Large intestine (tissue), 3 donors: ENCODE results near the gene TIAM1. TPM values are rescaled to one million over a fixed set of nuclear protein-coding genes. Genes with fewer than 3 reads are reported as not detected.

Experiments used
- DNase-seq, 2 donors: peaks; one replicate each; pipeline versions ENCODE4 v3.0.0 to v3.0.0-alpha.2; 2013
- H3K27ac ChIP-seq: one replicate; pipeline ENCODE4 v1.5.1; 2013; ENCODE audit warnings: low read length
- H3K27me3 ChIP-seq: 2 replicates; pipeline ENCODE4 v1.6.1; 2013; ENCODE audit warnings: low read length; ENCODE audit not compliant: control insufficient read depth, insufficient read depth
- H3K36me3 ChIP-seq: 2 replicates; pipeline ENCODE4 v1.6.1; 2013; ENCODE audit warnings: low read length; ENCODE audit not compliant: control insufficient read depth, insufficient read depth
- H3K4me1 ChIP-seq: one replicate; pipeline ENCODE4 v1.6.1; 2013; ENCODE audit warnings: low read length; ENCODE audit not compliant: control insufficient read depth, insufficient read depth
- H3K4me3 ChIP-seq: one replicate; pipeline ENCODE4 v1.5.1; 2013; ENCODE audit warnings: low read length
- H3K9me3 ChIP-seq: one replicate; pipeline ENCODE4 v1.6.1; 2013; ENCODE audit warnings: mild to moderate bottlenecking, low read depth, low read length, moderate library complexity; ENCODE audit not compliant: control insufficient read depth
- WGBS: methylation state at CpG from one replicate; pipeline ENCODE4 v1.1.5; 2013; ENCODE audit warnings: low lambda C conversion rate; ENCODE audit not compliant: insufficient coverage; 5-methylcytosine and 5-hydroxymethylcytosine counted together
- polyA plus RNA-seq: library from polyadenylated mRNA; unstranded; fragments of 120-200 nt; gene quantifications from one replicate; pipeline ENCODE4 v1.2.1, GENCODE V29; 2013

The TIAM1 gene
- polyA plus RNA-seq, 1 donor, result 6.3 TPM

DNA sequence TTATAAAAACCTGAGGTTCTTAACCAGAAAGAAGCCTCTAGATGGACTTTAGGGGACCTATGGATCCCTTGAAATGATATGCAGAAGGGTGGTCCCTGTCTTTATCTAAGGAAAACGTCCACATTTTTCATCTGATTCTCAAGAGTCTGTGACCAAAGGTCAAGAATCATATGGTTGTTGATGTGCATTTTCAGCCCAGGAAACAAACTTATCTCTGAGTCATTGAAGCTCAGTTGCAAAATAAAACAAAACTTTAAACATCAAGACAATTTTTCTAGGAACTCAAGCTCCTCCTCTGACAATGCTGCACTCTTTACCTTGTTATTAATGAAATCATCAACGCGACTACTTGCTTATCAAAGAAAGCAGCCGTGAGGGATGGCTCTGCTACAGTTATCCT is 83.3 kb downstream of the TIAM1 start:
- no peak for DNase-seq
- no peaks in the 10 kb centered on the region for H3K27me3 ChIP-seq
- no peak overlapping the region for H3K4me3 ChIP-seq
- no peaks in the 10 kb centered on the region for H3K36me3 ChIP-seq
- no peaks in the 10 kb centered on the region for H3K9me3 ChIP-seq
- no peak overlapping the region for H3K27ac ChIP-seq
- no peaks in the 10 kb centered on the region for H3K4me1 ChIP-seq
- 17% methylated on average over 2 of the region's 4 CpGs for WGBS

DNA sequence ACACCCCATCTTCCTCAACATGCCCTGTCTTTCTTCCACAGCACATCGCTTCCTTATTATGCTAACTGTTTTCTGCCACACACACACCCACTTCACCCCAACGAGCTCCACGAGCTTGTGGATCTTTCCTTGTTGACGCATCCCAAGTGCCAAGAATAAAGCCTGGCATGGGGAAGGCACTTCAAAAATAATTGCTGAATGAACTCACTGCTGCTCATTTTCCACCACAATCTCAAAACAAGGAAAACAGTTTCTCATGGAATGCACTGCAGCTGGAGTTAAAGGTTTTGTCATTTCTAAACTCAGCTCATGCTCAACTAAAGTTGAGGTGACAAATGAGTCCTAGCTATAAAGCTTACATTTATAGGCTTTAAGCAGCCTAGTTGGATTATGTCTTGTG is 86.0 kb downstream of the TIAM1 start:
- H3K4me1 ChIP-seq, result no peaks in the 10 kb centered on the region
- DNase-seq, result no peak
- H3K4me3 ChIP-seq, result no peak overlapping the region
- H3K27me3 ChIP-seq, result no peaks in the 10 kb centered on the region
- H3K27ac ChIP-seq, result no peak overlapping the region
- no peaks in the 10 kb centered on the region for H3K36me3 ChIP-seq
- WGBS, result 88% methylated on average over 1 of the region's 4 CpGs
- no peaks in the 10 kb centered on the region for H3K9me3 ChIP-seq

DNA sequence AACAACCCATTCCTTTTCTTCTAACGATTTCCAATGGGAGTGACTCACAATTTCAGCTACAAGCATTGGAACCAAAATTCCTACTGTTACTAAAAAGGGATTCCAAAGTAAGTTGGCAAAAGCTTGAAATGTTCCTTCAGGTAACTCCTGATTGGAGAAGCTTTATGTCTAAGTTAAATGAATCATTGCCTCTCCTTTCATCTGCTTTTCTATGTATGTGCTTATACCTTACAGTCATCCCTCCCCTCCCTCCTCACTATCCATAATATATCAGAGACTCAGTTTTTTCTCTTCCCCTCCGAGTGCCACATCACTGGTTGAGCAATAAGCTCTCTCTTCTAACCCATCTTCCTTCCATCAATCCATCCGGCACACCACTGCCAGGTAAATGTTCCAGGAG is 86.8 kb downstream of the TIAM1 start:
- no peaks in the 10 kb centered on the region for H3K4me1 ChIP-seq
- 67% methylated on average over 2 of the region's 3 CpGs for WGBS
- no peak overlapping the region for H3K4me3 ChIP-seq
- H3K27me3 ChIP-seq, result no peaks in the 10 kb centered on the region
- no peaks in the 10 kb centered on the region for H3K9me3 ChIP-seq
- H3K36me3 ChIP-seq, result no peaks in the 10 kb centered on the region
- no peak overlapping the region for H3K27ac ChIP-seq
- no peak for DNase-seq

DNA sequence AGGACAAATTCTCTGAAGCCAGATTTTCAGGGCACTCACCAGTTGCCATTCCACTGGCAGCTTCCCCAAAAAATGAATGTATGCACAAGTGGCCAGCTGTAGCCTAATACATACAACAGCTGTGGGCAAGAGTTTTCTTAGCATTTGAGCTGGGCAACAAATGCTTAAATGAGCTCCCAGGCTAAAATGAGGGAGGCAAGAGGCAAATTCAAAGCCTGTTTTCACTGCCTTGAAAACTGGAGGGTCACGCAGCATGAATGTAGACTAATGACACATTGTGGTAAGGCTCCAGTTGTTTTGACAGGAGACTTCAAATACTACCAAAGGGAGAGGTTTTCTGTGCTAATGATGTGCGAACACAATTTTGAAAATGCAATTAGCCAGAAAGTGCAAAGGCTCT is 88.2 kb downstream of the TIAM1 start:
- no peaks in the 10 kb centered on the region for H3K36me3 ChIP-seq
- H3K27ac ChIP-seq, result no peak overlapping the region
- WGBS, result no CpG with 5 or more reads among the region's 2 CpGs
- peaks cover 4% of the 10 kb centered on the region for H3K9me3 ChIP-seq
- no peak for DNase-seq
- H3K4me3 ChIP-seq, result no peak overlapping the region
- H3K4me1 ChIP-seq, result no peaks in the 10 kb centered on the region
- H3K27me3 ChIP-seq, result no peaks in the 10 kb centered on the region

DNA sequence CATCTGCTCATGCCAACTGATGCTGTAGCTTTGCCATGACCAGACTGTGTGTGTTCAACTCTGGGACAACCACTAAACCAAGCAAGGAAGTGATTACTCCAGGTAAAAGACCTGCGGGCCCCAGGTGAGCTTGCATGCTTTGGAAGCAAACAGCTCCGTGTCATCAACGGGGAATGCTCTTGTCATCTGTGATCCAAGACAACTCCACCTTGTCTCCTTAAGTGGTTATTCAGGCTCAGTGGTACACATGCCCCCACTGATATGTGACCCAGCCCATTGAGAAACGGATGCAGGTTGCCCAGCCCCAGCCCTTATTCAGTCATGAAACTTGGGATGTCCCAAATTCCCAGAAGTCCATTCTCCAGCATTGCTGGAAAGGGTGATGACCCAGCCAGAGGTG is 89.0 kb downstream of the TIAM1 start:
- H3K27ac ChIP-seq, result no peak overlapping the region
- no peak overlapping the region for H3K4me3 ChIP-seq
- no peaks in the 10 kb centered on the region for H3K27me3 ChIP-seq
- no peaks in the 10 kb centered on the region for H3K36me3 ChIP-seq
- H3K4me1 ChIP-seq, result no peaks in the 10 kb centered on the region
- no CpG with 5 or more reads among the region's 4 CpGs for WGBS
- no peak for DNase-seq
- H3K9me3 ChIP-seq, result peaks cover 4% of the 10 kb centered on the region

DNA sequence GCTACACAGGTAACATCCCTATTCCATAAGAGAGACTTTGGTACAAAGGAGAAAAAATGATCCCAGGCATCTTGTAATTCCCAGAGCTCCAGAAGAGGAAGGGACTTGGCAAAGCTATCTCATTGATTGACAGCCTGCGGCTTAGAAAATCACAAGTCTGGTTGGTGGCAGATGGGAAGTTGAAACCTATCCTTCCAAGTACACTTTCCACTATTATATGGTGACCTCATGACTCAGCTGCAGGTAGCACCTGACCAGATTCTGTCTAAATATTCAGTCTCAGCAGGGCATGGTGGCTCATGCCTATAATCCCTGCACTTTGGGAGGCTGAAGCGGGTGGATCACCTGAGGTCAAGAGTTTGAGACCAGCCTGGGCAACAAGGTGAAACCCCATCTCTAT is 89.9 kb downstream of the TIAM1 start:
- H3K36me3 ChIP-seq, result no peaks in the 10 kb centered on the region
- no peak overlapping the region for H3K27ac ChIP-seq
- H3K9me3 ChIP-seq, result peaks cover 4% of the 10 kb centered on the region
- H3K4me1 ChIP-seq, result no peaks in the 10 kb centered on the region
- no peak overlapping the region for H3K4me3 ChIP-seq
- H3K27me3 ChIP-seq, result no peaks in the 10 kb centered on the region
- WGBS, result no CpG with 5 or more reads among the region's 2 CpGs
- no peak for DNase-seq

DNA sequence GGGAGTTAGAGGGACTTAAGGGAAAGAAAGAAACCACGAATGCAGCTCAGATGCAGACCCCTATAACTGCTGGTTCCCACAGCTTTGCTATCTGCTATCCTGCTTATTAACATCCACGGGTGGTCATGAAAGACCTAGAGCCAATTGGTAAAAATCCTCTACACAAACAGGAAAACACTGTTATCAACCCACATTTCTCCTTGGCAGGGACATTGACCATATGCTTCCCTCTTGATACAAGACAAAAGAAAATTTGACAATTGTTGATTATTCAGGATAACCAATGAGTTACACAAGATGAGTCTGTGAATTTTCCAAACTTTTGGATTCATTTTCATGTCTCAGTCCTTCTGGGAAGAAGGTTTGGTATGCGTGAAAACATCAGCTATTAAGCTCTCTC is 90.4 kb downstream of the TIAM1 start:
- Histone ChIP-seq H3K36me3 (no peaks in the 10 kb centered on the region), H3K27me3 (no peaks in the 10 kb centered on the region), H3K4me3 (no peak overlapping the region), H3K9me3 (peaks cover 4% of the 10 kb centered on the region), H3K4me1 (no peaks in the 10 kb centered on the region), H3K27ac (no peak overlapping the region)
- no peak for DNase-seq
- no CpG with 5 or more reads among the region's 3 CpGs for WGBS

DNA sequence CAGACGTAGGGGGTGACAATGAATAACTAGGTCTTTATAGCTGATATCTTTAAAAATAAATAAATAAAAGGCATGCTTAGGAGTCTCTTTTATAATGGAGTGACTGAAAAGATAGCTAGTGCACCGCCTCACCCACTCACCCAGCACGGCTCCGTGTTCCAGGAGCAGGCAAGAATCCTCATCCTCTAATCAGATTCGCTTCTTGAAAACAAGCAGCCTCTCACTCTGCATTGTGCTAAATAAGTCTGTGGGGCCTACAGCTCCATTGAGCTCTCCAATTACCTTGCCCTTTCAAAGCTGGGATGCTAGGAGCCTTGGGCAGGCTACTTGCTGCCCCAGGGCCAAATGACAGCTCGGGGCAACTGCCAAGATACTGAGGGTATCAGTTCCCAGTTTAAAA is 91.5 kb downstream of the TIAM1 start:
- Histone ChIP-seq H3K27ac (no peak overlapping the region), H3K9me3 (peaks cover 4% of the 10 kb centered on the region), H3K36me3 (no peaks in the 10 kb centered on the region), H3K4me3 (no peak overlapping the region), H3K27me3 (no peaks in the 10 kb centered on the region), H3K4me1 (no peaks in the 10 kb centered on the region)
- DNase-seq, result no peak
- WGBS, result 55% methylated on average over 4 of the region's 6 CpGs

DNA sequence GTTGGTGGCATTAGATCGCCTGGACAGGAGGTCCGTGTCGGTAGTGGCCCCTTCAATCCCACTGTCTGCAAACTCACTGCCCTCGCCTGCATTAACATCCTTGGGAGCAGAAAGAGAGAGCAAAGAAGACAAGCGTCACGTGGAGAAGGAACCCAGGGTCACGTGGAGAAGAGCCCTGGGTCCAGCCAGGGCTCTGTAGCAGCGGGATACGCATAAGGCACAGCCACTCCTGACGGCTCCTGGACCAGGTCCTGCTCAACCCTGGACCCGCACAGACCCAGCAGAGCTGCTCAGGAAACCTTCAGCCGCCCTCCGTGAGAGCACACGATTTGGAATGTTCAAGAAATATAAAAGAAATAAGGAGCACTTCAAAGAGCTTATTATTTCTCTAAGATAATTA is 92.0 kb downstream of the TIAM1 start:
- Histone ChIP-seq H3K36me3 (no peaks in the 10 kb centered on the region), H3K9me3 (peaks cover 4% of the 10 kb centered on the region), H3K4me3 (no peak overlapping the region), H3K27ac (no peak overlapping the region), H3K27me3 (no peaks in the 10 kb centered on the region), H3K4me1 (no peaks in the 10 kb centered on the region)
- DNase-seq, result no peak
- 92% methylated on average over 2 of the region's 14 CpGs for WGBS

DNA sequence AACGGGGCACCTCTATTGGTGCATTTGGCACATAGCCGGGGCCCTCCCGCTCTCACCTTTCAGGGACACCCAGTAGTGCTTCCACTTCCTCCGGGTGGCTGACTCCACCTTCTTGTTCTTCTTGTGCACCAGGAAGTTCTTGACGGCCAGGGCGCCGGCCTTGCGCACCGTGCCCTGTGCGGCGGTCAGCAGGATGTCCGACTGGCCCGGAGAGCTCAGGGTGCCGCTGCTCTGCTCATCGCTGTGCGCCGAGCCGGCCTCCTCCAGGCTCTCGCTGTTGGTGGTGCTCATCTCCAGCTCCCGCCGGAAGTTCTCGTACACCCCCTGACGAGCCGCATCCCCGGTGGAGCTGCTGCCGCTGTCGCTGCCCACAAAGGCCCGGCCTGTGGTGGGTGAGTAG is 92.4 kb downstream of the TIAM1 start:
- Histone ChIP-seq H3K36me3 (no peaks in the 10 kb centered on the region), H3K27ac (no peak overlapping the region), H3K9me3 (peaks cover 4% of the 10 kb centered on the region), H3K4me1 (no peaks in the 10 kb centered on the region), H3K4me3 (no peak overlapping the region), H3K27me3 (no peaks in the 10 kb centered on the region)
- DNase-seq, result no peak
- no CpG with 5 or more reads among the region's 28 CpGs for WGBS

DNA sequence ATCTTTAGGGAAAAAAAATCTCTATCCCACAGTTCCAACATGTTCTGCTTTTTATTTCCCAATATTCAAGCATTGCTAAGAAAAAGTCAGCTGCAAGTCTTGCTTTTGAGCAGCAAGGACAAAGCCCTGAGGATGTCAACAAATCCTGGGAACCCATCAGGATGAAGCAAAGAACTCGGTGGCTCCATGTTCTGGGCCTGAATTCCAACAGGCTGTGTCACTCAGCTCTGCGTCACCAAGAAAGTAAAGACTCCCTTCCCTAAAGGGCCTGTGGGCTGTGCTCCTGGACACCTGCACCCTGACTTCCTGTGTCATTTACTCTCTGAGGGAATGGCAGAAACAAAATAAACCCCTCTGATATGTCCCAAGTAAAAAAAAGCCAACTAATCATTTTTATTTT is 95.5 kb downstream of the TIAM1 start:
- Histone ChIP-seq H3K4me3 (no peak overlapping the region), H3K27ac (no peak overlapping the region), H3K36me3 (no peaks in the 10 kb centered on the region), H3K9me3 (peaks cover 4% of the 10 kb centered on the region), H3K27me3 (no peaks in the 10 kb centered on the region), H3K4me1 (no peaks in the 10 kb centered on the region)
- WGBS, result no CpG with 5 or more reads among the region's 2 CpGs
- no peak for DNase-seq
